NOMO-1 treated with dmso at 0.1 percent for 144 hours (cell line): ENCODE results near the gene PKM.
A peak's percentile ranks its signal among the peaks of the same experiment; 100 is the strongest.

Source experiments
- DNase-seq: peaks from one replicate; lab custom pipeline; 2025; ENCODE audit not compliant: unreplicated experiment; lab: John Stamatoyannopoulos, UW

The PKM gene

DNA sequence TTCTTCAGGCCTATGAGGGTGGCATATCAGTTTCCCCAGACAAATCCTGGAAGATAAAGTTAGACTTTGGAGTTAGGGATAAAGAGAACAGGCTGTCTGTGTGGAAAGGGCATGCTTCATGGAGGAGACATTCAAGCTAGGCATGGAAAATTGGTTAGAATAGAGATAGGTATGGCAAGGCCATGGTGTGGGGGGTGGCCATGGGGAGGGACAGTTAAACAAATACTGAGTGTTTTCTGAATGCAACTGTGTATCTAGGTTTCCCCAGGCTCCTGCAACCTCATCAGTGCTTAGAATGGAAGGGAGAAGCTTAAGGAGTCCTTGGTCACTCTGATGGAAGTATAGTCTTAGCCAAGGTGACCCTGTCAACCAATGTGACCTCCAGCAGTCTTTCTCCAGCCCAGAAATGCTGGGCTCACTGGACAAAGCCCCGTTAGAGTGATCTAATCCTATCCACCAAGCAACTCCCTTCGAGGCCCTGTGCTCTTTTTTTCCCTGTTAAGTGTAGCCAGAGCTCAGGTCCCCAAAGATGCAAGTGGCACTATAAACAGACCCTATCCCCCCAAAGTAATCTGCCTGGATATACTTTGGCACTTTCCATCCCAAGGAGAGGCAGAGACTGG, 5.5 kb upstream of the PKM start:
- no peak for DNase-seq

DNA sequence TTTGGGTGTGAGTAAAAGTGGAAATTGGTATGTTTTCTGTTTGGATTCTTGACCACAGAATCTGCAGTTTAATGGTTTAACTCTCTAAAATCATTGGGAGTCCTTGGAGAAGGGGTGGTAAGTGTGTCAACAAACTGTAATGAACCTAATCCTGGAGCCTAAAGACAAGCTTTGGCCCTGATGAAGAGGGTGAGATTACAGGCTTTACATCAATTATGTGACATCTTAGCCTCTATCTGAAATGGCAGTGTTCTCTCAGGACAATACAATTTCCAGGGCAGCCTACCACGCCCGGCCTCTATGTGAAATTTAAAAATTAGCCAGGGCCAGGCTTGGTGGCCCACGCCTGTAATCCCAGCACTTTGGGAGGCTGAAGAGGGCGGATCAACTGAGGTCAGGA, 4.3 kb upstream of the PKM start:
- no peak for DNase-seq

DNA sequence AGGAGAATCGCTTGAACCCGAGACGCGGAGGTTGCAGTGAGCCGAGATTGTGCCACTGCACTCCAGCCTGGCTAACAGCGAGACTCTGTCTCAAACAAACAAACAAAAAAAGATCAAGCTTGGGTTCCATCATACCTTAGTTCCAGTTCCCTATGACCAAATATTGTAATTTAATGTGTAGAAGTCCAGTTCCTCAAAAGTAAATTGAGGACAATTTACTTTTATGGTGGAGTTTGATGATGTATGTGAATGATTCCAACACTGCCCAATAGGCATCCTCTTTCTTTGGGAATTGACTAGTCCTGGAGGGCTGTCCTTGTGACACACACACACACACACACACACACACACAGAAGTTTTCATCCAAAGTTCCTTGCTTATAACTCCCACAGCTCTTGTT, 2.8 kb upstream of the PKM start:
- DNase-seq = peak; percentile 13

DNA sequence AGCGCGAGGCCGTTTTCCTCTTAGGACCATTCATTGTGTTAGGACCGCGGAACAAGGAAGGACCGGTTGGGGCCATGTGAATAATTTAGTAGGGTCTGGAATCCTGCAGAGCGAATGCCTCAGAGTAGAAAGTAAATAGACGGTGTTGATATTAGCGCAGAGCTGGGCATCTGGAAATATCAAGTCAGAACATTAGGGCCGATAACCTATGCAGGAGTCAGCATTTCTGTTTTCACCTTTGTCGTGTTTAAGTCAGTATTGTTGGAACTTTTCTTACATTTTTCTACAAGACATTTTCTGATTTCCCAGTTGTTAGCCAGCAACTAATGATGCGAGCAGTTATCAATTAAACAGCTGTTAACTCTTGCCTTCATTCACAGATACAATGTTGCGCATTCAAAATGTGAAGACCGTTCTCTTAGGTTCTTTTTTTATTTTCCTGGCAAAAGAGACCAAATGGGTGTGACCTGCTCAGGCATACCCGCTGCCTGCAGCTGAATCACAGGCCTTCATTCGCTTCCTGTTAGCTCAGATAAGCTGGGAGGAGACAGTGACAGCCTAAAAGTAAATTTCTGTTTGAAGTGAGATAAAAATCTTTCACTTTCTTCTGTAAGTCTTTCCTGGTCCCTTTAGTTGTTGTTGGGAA, 966 bp upstream of the PKM start:
- DNase-seq = peak; percentile 11

DNA sequence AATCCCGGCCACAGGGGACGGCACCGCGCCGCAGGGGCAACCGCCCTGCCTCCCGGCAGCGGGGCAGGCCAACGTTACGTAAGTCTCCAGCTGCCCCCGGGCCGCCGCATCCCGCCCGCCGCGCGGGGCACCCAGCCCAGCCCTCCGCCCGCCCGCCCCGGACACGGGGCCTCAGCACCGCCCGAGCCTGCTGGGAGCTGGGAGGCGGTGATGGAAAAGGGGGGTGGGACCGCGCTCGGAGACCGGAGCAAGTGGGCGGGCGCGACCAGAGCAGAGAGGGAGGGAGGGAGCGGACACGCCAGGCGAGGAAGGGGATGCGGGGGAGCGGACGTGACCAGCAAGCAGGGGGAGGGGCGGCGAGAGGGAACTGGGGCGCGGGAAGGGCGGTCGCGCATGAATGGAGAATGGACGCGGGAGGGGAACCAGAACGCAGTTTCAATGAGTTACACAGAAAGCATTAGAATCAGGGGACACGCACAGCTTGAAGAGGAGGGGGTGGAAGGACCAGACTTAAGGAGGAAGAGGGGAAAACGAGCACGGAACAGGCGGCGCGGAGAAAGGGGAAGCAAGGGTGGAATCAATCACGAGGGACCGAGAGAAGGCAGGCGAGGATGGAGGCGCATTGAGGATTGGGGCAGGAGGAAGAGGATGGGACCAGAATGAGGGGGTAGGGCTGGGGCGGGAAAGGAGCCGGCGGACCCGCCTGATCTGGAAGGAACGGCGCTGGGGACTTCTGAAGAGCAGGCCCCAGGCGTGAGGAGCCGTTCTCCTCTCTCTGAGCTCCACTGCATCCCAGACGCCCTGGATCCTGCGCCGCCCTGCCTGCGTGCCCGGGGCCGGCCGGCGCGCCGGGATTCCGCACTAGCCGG, 559 bp downstream of the PKM start:
- DNase-seq = peak; percentile 74

DNA sequence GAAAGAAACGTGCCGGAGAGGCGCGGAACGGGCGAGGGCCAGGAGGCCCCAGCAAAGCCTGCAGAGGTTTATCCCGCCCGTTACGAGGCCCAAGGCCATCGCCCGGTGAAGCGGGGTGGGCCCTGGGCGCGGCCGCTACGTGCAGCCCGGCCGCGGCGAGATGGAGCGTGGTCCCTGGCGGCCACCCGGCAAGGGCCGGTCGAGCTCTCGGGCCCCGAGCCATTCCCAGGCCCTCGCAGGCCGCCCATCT, 1.1 kb downstream of the PKM start:
- no peak for DNase-seq

DNA sequence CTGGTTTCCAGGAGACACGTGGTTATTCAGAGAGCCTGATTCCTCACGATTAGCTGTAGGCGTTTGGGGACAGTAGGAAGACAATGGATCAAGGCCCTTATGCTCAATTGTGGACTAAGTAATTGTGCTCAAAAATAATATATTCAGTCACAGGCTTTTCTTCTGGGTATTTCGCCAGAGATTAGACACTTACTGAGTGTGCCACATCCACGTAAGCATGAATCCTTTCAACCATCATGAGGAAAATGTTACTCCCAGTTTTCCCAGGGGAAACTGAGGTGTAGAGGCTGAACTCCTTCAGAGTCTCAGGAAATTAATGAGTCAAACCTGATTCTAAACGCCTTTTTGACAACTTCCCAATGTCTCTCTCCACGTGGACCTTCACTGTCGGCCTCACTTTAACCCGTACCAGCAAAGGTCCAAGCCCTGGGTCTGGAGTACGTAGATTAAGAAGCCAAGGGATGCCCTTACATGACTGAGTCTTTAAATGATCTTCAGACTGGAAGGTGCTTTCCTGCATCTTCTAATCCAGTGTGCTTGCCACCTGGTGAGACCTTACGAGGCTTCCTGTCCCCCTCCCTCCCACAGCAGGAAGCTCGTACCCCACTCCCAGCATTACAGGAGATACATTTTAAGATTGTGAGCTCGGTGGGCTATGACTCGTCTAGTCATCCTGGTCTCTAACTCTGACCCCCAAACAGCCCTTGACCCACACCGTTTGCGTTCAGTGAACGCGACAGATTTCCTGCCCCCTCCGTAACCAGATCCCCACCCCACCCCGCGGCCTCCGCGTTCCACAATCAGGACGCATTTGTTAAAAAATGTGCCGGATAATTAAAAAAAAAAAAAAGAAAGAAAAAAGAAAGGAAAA, 1.7 kb downstream of the PKM start:
- DNase-seq = no peak

DNA sequence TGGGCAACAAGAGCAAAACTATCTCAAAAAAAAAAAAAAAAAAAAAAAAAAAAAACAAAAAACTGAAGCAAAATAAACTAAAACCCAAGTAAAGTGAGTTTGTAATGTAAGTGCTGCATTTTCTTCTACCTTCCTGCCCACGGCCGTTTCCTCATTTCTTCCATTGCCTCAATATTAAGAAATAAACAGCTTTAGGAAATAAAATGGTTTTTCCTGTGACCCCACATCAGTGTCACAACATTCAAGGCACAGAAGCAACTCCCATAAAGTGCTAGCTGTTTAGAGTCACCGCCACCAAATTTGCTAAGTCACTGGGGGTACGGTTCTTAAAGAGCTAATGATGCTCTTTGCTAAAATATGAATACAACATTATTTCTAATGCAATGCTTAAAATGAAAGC, 3.3 kb downstream of the PKM start:
- peak; percentile 58 for DNase-seq

DNA sequence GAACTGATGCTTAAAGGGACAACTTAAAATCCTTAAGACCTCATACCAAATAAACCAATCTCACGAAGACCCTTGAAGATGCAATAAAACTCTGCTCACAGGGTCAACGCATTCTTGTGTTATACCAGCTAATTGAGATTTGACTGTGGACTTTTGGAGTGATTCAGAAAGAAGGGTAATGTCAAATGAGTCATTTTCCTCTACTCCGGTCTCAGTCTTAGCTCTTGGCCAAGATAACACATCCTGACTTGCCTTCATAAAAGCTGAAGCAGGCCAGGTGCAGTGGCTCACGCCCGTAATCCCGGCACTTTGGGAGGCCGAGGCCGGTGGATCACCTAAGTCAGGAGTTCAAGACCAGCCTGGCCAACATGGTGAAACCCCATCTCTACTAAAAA, 3.8 kb downstream of the PKM start:
- DNase-seq = no peak

DNA sequence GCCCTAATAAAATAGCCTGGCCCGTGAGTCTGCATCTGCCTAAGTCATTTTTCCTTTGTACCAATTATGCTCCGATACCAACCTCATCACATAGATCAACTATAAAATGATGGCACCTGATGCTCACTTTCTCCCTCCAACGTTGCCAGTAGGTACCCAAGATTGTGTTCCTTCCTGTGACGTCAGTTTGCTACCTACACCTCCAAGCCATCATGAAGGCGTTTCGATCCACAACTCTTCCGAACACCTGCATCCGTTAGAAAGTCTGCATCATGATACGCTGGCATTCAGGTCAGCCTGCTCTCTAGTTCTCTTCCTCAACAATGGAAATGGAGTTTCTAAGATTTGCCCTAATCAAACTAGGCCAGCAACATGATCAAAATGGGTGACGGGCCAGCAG, 7.7 kb downstream of the PKM start:
- no peak for DNase-seq

DNA sequence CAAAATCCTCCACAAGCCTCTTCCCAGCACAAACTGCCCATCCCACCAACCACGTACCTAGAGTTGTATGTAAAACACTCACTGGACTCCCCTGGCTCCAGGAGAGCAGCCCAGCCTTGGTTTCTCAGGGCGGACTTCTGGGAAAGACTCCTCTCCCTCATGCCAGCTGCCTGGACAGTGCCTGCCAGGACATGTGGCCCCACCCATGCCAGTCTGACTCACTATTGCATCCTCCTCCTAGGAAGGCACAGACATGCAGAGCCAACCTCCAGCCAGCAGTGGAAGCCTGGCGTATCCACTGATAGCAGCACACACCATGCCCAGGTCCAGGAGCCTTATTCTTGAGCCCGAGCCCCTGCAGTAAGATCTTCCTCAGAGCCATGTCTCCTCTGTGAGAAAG, 8.6 kb downstream of the PKM start:
- DNase-seq = no peak

DNA sequence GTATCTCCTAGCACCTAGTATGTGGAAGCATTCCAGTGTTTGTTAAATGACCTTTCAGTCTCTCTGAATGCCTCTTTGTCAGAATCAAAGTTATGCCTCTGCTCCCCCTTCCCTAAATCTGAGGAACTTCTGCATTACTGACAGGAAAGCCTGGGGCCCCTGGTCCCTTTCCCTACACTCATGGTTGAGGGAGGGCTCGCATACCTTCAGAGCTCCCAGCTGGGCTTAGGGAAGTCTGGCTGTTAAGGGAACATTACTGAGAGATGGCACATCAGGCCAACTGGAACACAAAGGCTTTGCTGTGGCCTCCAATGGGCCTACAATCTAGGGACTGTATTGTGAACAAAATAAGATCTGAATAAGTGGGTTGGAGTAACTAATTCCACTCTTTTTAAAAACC, 10.3 kb downstream of the PKM start:
- DNase-seq = no peak

DNA sequence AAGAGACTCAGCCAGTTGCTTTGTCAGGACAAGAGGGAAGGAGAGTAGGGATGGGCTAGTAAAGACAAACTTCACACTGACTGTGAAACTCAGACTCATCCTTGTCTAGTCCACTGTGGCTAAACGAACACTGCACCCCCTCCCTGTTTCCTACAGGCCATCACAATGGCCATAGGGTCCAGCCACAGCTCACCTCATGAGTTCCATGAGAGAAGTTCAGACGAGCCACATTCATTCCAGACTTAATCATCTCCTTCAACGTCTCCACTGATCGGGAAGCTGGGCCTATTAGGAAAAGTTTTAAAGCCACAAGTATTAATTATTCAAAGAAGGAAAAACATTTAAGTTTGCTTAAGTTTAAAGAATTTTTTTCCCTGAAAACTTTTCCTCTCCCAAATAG, 13.8 kb downstream of the PKM start:
- DNase-seq = no peak

DNA sequence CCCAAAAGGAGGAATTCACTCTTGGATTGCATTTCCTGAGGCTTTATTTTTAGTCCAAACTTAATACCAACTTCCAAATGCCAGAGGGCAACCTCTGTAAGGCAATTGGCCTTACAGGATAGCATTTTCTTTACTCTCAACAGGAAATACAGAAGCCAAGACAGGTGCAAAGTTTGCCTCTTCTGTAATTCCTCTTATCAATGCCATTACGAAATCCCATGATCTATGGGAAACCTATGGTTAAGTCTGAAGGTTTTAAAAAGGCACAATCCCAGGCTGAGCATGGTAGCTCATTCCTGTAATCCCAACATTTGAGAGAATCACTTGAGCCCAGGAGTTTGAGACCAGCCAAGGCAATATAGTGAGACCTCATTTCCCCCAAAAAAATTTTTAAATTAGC, 14.9 kb downstream of the PKM start:
- no peak for DNase-seq

DNA sequence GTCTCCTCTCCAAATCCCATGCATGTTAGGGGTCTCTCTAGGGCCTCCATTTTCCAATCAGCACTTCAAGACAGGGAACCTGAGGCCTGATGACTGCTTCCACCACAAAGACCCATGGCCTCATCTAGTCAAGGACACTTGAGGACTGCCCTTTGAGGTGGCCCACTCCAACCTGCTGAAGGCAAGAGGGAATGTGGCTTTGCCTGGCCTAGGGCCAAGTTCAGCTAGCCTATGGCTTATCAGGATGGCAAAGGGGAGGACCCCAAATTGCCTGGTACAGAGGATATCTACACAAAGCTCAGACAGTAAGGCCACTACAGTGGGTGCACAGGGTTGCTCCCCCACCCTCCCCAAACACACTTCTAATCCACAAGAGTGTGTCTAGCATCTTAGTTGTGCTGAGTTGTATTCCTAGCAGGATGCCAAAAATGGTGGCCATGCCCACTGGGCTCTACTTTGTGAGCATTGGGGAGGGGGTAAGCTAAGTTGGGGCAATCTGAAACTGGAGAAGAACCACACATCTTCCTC, 23.4 kb downstream of the PKM start:
- no peak for DNase-seq

DNA sequence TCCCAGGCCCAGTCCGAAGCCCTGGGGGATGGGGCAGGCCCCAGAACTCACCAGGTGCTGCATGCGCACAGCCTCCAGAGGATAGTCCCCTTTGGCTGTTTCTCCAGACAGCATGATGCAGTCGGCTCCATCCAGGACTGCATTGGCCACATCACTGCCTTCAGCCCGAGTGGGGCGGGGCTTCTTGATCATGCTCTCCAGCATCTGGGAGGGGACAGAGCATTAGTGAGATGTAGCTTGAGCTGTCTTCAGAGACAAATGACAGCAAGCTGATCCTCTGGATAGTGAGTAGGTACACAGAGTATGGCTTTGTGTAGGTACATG, 24.4 kb downstream of the PKM start:
- DNase-seq = no peak

DNA sequence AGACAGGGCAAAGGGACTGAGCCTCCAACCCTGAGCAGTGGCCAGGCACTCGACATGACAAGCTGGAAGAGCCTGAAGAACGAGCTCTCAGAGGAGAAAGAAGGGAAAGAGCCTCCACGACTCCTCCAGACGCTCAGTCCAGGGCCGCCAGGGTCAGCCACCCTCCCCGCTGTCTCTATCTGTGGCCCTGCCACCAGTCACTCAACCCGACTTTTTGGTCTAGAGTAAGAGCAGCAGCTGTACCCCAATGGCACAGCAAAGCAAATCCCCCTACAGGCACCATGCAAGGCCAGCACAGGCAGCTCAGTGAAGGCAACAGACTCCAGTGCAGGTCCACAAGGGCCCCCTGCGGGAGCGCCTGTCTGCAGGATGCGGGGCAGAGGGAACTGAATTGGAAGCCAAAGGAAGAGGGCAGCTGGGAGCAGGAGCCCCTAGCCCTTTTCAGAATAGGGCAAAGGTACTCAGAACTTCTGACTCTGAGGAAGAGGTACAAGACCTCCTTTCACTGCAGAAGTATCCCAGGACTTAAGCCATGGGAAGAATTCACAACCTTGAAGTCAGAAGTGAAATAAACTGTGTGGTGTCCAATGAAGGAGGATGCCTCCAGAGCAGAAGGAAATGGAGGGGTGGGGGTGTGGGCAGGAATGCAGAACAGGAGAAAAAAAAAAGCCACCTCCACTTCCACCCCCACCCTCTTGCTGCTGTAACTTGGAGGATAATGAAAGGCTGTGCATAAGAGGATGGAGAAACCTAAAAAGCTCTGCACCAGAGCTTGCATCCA, 24.9 kb downstream of the PKM start:
- DNase-seq = no peak

DNA sequence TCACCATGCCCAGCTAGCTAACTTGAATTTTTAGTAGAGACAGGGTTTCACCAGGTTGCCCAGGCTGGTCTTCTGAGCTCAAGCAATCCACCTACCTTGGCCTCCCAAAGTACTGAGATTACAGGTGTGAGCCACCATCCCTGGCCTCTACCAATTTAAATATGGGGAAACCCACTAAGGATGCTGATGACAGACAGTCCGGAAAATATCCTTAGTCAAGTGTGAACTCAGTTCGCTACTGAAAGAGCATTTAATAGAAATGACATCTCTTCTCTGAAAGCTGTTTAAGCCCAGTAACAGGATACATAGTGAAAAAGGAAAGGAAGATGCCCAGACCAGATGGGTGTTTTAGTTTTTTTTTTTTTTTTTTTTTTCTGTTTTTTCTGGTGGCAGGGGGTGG, 25.7 kb downstream of the PKM start:
- no peak for DNase-seq

DNA sequence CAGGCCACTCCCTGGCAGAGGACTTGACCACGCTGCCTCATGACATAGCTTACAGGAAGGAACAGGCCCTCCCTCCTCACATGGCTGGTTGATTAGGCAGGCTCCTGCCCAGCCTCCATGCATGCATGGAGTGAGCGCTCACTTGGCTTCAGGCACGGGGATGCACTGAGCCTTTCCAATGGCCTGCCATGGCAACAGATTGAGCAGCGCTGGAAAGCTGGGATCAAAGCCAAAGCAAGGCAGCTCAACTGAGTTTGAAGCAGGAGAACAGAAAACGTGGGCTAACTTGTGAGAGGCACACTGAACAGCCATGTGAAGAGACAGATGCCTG, 27.5 kb downstream of the PKM start:
- no peak for DNase-seq

DNA sequence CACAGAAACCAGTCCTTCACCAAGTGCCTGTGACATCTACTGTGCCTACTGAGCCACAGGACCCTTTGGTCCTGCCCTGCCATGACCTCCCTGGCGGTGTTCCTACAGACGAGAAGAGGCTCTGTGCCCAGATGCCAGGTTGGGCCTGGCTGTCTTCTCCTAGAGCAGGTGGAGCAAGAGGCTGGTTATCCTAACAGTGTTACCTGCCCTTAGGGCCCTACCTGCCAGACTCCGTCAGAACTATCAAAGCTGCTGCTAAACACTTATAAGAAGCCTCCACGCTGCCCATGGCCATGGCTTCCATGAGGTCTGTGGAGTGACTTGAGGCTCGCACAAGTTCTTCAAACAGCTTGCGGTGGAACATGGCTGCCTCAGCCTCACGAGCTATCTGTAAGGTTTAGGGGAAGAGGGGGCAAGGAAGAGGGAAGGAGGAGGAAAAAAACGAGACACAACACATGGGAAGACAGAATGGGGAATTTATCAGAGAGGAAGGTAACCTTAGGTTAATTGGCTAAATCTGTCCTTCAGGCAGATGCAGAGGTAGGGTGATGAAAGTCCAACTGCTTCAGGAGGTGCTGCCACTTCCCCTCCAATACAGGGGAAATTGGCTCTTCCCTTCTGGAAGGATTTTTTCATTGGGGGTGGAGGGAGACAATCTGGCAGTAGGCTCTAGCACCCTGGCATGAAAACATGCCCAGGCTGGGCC, 28.0 kb downstream of the PKM start:
- no peak for DNase-seq
